Choroid plexus epithelial cell (primary cell): Measurements from ENCODE around the gene PRL.

Experiments
- DNase-seq: peaks from one replicate; pipeline ENCODE4 v3.0.0-alpha.2; 2010; ENCODE audit warnings: low read depth
- H3K4me3 ChIP-seq: 2 replicates; pipeline ENCODE4 v1.5.1; 2011; ENCODE audit warnings: low read depth, mild to moderate bottlenecking, control low read depth, low read length, moderate library complexity
- TF ChIP-seq, protein P1 (sequence below): conservative IDR thresholded peaks from 2 replicates; pipeline ENCODE4 v1.5.1; 2011; ENCODE audit warnings: low read depth, mild to moderate bottlenecking, control low read depth, inconsistent platforms, low read length, moderate library complexity

Gene PRL

DNA sequence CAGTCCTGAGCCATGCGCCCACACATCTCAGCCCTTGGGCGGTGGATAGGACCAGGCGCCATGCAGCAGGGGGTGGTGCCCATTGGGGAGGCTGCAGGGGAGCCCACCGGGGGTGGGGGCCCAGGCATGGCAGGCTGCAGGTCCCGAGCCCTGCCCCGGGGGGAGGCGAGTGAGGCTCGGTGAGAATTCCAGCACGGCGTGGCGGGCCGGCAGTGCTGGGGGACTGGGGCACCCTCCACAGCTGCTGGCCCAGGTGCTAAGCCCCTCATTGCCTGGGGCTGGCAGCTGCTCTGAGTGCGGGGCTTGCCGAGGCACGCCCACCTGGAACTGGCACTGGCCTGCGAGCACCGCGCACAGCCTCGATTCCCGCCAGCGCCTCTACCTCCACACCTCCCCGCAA is 21.6 kb upstream of the PRL start:
- DNase-seq: no peak
- TF ChIP-seq, protein P1, sequence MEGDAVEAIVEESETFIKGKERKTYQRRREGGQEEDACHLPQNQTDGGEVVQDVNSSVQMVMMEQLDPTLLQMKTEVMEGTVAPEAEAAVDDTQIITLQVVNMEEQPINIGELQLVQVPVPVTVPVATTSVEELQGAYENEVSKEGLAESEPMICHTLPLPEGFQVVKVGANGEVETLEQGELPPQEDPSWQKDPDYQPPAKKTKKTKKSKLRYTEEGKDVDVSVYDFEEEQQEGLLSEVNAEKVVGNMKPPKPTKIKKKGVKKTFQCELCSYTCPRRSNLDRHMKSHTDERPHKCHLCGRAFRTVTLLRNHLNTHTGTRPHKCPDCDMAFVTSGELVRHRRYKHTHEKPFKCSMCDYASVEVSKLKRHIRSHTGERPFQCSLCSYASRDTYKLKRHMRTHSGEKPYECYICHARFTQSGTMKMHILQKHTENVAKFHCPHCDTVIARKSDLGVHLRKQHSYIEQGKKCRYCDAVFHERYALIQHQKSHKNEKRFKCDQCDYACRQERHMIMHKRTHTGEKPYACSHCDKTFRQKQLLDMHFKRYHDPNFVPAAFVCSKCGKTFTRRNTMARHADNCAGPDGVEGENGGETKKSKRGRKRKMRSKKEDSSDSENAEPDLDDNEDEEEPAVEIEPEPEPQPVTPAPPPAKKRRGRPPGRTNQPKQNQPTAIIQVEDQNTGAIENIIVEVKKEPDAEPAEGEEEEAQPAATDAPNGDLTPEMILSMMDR: no peak
- H3K4me3 ChIP-seq: no peak overlapping the region

DNA sequence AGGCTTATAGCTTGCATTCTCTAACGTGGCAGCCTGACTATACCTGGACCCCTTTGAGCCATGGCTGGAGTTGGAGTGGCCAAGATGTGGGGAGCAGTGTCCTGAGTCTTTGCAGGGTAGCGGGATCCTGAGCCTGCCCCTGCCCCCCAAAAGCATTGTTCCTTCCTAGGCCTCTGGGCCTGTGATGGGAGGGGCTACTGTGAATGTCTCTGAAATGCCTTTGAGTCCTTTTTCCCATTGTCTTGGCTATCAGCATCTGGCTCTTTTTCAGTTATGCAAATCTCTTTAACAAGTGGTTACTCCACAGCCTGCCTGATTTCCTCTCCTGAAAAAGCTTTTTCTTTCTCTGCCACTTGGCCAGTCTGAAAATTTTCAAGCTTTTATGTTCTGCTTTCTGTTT is 17.0 kb upstream of the PRL start:
- no peak for DNase-seq
- no peak overlapping the region for H3K4me3 ChIP-seq
- TF ChIP-seq, protein P1: no peak

DNA sequence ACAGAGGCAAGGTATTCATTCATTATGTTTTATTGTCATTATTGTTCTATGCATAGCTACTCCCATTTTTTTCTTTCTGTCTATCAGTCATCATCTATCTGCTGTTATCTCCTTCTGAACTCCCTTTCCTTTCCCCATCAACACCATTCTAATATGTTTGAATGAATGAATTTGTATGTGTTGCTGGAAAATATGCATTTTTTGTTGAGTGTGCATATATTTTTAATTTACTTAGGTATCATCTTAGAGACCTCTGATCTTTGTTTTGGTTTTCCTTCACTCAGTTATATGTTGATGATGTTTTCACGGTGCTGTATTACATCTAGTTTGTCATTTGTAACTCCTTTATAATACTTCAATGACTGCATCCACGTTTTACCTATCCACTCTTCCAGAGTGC is 12.1 kb upstream of the PRL start:
- no peak for DNase-seq
- no peak overlapping the region for H3K4me3 ChIP-seq
- TF ChIP-seq, protein P1: no peak

GRCh38 chr6:22306741-22307466 is 10.1 kb upstream of the PRL start:
- DNase-seq: no peak
- no peak overlapping the region for H3K4me3 ChIP-seq
- TF ChIP-seq, protein P1: no peak

- no peak overlapping the region for H3K4me3 ChIP-seq
- no peak for DNase-seq
- TF ChIP-seq, protein P1: no peak
Measured at GRCh38 chr6:22302838-22303237, 6.0 kb upstream of the PRL start.

GRCh38 chr6:22300273-22300998 is 3.6 kb upstream of the PRL start:
- DNase-seq: peak; percentile 21
- no peak overlapping the region for H3K4me3 ChIP-seq
- TF ChIP-seq, protein P1: no peak
